H1 (cell line): ENCODE results near the gene PRSS36. TPM values are rescaled to one million over a fixed set of nuclear protein-coding genes. Genes with fewer than 3 reads are reported as not detected.
A peak's percentile ranks its signal among the peaks of the same experiment; 100 is the strongest.

Experiments
- ATF3 ChIP-seq: IDR thresholded peaks from 2 replicates; pipeline ENCODE4 v1.6.1; 2011; ENCODE audit warnings: low read depth, mild to moderate bottlenecking, low read length; ENCODE audit not compliant: insufficient read depth
- CHD1 ChIP-seq: IDR thresholded peaks from 2 replicates; pipeline ENCODE4 v1.6.1; 2012; ENCODE audit warnings: low read depth, low read length, improper control_type of control experiment
- CHD2 ChIP-seq: IDR thresholded peaks from 2 replicates; pipeline ENCODE4 v1.6.1; 2012; ENCODE audit warnings: low read length, improper control_type of control experiment
- CREB1 ChIP-seq: IDR thresholded peaks from 2 replicates; pipeline ENCODE4 v1.6.1; 2012; ENCODE audit warnings: inconsistent platforms
- E2F6 ChIP-seq: IDR thresholded peaks from 2 replicates; pipeline ENCODE4 v1.6.1; 2012; ENCODE audit warnings: inconsistent platforms
- EGR1 ChIP-seq: IDR thresholded peaks from 2 replicates; pipeline ENCODE4 v1.6.1; 2011; ENCODE audit warnings: low read depth, low read length, borderline replicate concordance
- EZH2 ChIP-seq: fragments of 200-600 bp; sonication (generic); IDR thresholded peaks from 2 replicates; pipeline ENCODE4 v1.7.1; 2012; ENCODE audit warnings: low read depth, mild to moderate bottlenecking, moderate library complexity, low read length, inconsistent platforms; ENCODE audit not compliant: severe bottlenecking
- GTF2F1 ChIP-seq: IDR thresholded peaks from 2 replicates; pipeline ENCODE4 v1.6.1; 2012; ENCODE audit warnings: low read depth, low read length, improper control_type of control experiment, borderline replicate concordance
- KDM4A ChIP-seq: IDR thresholded peaks from one replicate; pipeline ENCODE4 v1.7.1; 2012; ENCODE audit warnings: low read depth, mild to moderate bottlenecking, moderate library complexity, low read length, inconsistent platforms; ENCODE audit not compliant: severe bottlenecking
- MAFK ChIP-seq: IDR thresholded peaks from 2 replicates; pipeline ENCODE4 v1.6.1; 2012; ENCODE audit warnings: low read depth, mild to moderate bottlenecking, improper control_type of control experiment, low read length
- MAX ChIP-seq: IDR thresholded peaks from 2 replicates; pipeline ENCODE4 v1.6.1; 2012; ENCODE audit warnings: inconsistent platforms
- NRF1 ChIP-seq: IDR thresholded peaks from 2 replicates; pipeline ENCODE4 v1.6.1; 2011; ENCODE audit warnings: mild to moderate bottlenecking, low read depth, low read length, improper control_type of control experiment
- PHF8 ChIP-seq: fragments of 200-600 bp; sonication (generic); conservative IDR thresholded peaks from 2 replicates; pipeline ENCODE4 v1.7.1; 2012; ENCODE audit warnings: low read depth, mild to moderate bottlenecking, inconsistent platforms, low read length, moderate library complexity
- RAD21 ChIP-seq, 2 experiments: IDR thresholded peaks in 1 of 2; conservative IDR thresholded peaks in 1 of 2; 2 replicates each; pipeline ENCODE4 v1.6.1; 2011; ENCODE audit warnings: low read depth in 2 of 2, low read length in 2 of 2, improper control_type of control experiment in 1 of 2, inconsistent platforms in 1 of 2, mild to moderate bottlenecking in 1 of 2, moderate library complexity in 1 of 2
- RBBP5 ChIP-seq: IDR thresholded peaks from 2 replicates; pipeline ENCODE4 v1.7.1; 2012; ENCODE audit warnings: low read depth, mild to moderate bottlenecking, inconsistent platforms, low read length, moderate library complexity, borderline replicate concordance
- RXRA ChIP-seq: IDR thresholded peaks from 2 replicates; pipeline ENCODE4 v1.6.1; 2011; ENCODE audit warnings: low read depth, mild to moderate bottlenecking, low read length, moderate library complexity; ENCODE audit not compliant: insufficient read depth
- SIRT6 ChIP-seq: IDR thresholded peaks from one replicate; pipeline ENCODE4 v1.7.1; 2012; ENCODE audit warnings: low read length, inconsistent platforms
- SIX5 ChIP-seq: IDR thresholded peaks from 2 replicates; pipeline ENCODE4 v1.6.1; 2011; ENCODE audit warnings: mild to moderate bottlenecking, low read depth, low read length
- SRF ChIP-seq: IDR thresholded peaks from 2 replicates; pipeline ENCODE4 v1.6.1; 2011; ENCODE audit warnings: mild to moderate bottlenecking, low read depth, low read length, moderate library complexity
- TBP ChIP-seq: IDR thresholded peaks from 2 replicates; pipeline ENCODE4 v1.6.1; 2011; ENCODE audit warnings: low read depth, low read length, improper control_type of control experiment
- TCF12 ChIP-seq: IDR thresholded peaks from 2 replicates; pipeline ENCODE4 v1.6.1; 2011; ENCODE audit warnings: low read depth, mild to moderate bottlenecking, low read length
- TEAD4 ChIP-seq: IDR thresholded peaks from 2 replicates; pipeline ENCODE4 v1.6.1; 2012; ENCODE audit warnings: low read depth, low read length, inconsistent platforms, mixed read lengths
- polyA plus RNA-seq, 7 experiments: library from polyadenylated mRNA; depleted of rRNA in 3 of 7; stranded (reverse) in 5 of 7; unstranded in 2 of 7; fragments of >200 nt in 5 of 7; fragments of 200-250 nt in 2 of 7; gene quantifications; 1 replicate in 5 of 7; 2 replicates in 1 of 7; 4 replicates in 1 of 7; pipeline versions ENCODE4 v1.2.1 to v1.2.3, GENCODE V29; 2011 to 2013; ENCODE audit warnings: missing spikeins in 2 of 7, mixed read lengths in 2 of 7
- total RNA-seq: library from RNA; stranded (reverse); fragmentation: NEBNext Ultra II Directional; extraction: Animal tissue kit (Norgen Biotek cat#: 25700); gene quantifications from 2 replicates; pipeline ENCODE4 v1.2.1, GENCODE V29; 2021

PRSS36 gene
- total and polyA plus RNA-seq, 2 of the 8 experiments (the other 6 are each of a cell fraction or from before 2014, with no cell fraction given): 1.3 to 1.9 TPM

- TF ChIP-seq MAX (peak; percentile 65), KDM4A (no peak), E2F6 (peak; percentile 60; the same call in 1 of the 2 replicates), TCF12 (no peak), TEAD4 (peak; percentile 92), GTF2F1 (no peak), CREB1 (no peak), SIRT6 (no peak), EGR1 (no peak), MAFK (no peak), CHD1 (no peak), TBP (no peak), RAD21 (IDR thresholded peaks at IDR 0.05 in 1 of 2, conservative IDR thresholded peaks at IDR 0.05 in 1 of 2; ENCODE audit: low read depth in 2 of 2, low read length in 2 of 2) (no peak), ATF3 (no peak), SRF (no peak), CHD2 (no peak), RXRA (no peak), SIX5 (no peak), RBBP5 (peak; percentile 57; the same call in 1 of the 2 replicates), NRF1 (no peak), EZH2 (no peak), PHF8 (no peak)
These were observed 11.0 kb downstream of the PRSS36 start (continued) for GRCh38 chr16:31138621-31139578.
